Measurements from ENCODE around the gene AMOT.
"Not testable (repeated sequence)": the region's sequence is repeated elsewhere in the genome, so short reads cannot be mapped to it uniquely, and the experiment has no call there.

AMOT gene, protein sequence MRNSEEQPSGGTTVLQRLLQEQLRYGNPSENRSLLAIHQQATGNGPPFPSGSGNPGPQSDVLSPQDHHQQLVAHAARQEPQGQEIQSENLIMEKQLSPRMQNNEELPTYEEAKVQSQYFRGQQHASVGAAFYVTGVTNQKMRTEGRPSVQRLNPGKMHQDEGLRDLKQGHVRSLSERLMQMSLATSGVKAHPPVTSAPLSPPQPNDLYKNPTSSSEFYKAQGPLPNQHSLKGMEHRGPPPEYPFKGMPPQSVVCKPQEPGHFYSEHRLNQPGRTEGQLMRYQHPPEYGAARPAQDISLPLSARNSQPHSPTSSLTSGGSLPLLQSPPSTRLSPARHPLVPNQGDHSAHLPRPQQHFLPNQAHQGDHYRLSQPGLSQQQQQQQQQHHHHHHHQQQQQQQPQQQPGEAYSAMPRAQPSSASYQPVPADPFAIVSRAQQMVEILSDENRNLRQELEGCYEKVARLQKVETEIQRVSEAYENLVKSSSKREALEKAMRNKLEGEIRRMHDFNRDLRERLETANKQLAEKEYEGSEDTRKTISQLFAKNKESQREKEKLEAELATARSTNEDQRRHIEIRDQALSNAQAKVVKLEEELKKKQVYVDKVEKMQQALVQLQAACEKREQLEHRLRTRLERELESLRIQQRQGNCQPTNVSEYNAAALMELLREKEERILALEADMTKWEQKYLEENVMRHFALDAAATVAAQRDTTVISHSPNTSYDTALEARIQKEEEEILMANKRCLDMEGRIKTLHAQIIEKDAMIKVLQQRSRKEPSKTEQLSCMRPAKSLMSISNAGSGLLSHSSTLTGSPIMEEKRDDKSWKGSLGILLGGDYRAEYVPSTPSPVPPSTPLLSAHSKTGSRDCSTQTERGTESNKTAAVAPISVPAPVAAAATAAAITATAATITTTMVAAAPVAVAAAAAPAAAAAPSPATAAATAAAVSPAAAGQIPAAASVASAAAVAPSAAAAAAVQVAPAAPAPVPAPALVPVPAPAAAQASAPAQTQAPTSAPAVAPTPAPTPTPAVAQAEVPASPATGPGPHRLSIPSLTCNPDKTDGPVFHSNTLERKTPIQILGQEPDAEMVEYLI

DNA sequence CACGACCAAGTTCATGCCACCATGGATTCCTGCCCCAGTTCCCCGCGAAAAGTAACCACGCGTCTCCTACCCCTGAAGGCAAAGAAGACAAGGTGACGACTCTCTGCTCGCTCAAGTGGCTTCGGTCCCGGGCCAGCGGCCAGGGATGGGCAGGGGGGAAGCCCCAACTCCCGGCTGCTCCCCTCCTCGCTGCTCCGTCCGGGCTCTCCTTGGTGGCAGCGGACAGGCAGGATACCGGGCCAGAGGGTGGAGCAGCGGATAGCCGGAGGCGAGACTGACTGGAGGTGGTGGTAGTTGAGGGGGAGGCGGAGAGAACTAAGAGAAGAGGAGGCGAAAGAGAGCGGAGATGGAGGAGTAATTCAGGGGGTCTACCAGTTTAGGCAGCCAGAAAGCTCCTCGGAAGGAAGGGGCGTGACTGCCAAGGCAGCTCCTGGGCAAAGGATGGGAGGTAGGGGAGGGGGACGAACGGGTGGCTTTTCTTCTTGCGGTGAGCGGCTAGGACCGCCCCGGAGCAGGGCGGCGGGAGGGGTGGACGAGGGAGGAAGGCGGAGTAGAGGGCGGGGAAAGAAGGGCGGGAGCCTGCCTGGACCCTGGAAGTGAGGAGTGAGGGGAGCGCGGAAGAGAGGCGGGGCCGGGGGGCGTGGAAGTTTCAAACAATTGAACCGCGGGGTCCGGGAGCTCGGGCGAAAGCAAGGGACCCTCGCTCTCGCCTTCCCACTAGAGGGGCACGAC is at the start of gene AMOT:
Gene AMOT (minus strand): TSS at position 450 of the 732 bp plus-strand sequence. CDS start 17,705 bp downstream, outside the sequence.
- DNase-seq (ENCODE audit: low read depth): no peak

DNA sequence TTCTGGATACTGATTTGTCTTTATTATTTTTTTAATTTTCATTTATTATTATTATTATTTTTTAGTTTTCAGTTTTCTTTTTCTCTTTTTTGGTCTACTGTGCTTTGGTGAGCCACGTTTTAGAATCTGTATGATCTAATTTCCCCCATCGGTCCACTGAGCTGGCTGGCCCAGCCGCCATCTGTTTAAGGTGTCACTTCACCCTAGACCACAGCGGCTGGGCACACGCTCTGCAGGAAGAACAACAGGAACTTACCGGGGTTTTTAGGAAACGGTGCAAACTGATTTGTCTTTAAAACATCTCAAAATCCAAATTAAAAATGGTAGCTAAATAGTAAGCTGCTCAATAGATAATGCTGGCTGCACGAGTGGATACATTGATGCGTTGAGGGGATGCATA is 48.8 kb upstream of the AMOT start:
- DNase-seq (ENCODE audit: low read depth): no peak

DNA sequence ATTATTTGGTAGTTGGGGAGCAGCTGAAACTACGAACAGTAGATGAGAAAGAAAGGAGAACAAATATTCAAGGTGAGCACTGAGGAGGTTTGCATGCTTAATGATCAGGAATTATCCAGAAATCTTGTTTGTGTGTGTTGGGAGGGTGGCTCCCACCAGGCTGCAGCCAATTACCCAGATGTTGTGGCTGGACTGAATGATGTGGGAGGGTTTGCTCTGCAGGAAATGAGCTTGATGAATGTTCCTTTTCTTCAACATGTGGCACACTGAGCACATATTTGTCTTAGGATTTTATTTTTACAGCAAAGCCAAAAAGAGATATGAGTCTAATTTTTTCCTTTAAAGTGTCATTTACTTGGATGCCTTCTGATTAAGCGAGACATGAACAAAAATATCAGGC is 48.3 kb upstream of the AMOT start:
- no peak for DNase-seq (ENCODE audit: low read depth)

DNA sequence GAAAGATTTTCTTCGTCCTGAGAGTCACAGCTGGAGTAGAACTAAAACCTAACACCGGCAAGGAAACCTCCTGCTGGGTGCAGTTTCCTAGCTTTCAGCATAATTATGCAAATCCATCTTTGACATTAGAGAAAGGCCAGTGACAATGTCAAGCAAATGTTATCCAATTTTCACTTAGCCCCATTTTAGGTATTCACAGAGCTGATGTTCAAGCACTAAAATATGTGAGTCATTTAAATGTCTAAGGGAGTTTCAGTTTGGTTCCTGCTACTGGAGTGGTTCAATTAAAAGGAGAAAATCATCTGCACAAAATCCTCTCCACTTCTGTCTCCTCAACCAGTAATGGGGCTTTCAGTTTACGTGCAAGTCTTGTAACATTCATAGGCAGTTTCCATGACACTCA is 37.1 kb upstream of the AMOT start:
- DNase-seq (ENCODE audit: low read depth): no peak

DNA sequence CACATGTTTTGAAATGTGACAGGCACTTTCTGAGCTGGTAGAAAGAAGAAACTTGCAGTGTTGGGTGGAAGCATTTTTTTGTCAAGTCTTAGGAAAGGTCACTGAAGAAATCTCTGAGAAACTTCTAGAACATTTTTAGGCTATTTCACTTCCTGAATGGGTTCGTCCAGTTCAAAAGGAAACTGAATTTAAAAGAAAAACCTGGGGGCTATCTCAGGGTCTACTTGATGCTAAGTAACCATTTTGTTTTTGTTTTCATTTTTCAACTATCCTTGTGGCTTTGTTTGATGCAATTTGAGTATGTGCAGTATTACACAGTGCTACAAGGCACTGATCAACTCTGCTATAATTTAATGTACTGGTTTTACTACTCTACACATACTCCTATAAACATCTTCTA is 34.0 kb upstream of the AMOT start:
- no peak for DNase-seq (ENCODE audit: low read depth)

DNA sequence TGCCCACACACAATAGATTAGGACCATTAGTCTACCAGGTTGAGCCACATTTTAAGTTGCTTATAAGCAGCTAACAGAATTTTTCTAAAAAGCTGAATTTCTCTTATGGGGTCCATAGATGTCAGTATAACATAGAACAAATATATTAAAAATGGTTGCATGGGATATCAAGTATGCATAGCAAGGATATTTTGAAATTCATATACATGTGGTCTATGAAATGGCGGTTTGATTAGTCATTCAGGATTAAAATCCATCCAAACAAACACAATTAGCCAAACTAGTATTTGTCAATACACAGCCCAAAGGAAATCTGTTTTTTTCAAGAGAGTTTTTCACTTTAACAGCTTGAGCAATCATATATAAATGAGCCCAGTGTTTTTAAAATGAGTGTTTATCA is 33.5 kb upstream of the AMOT start:
- no peak for DNase-seq (ENCODE audit: low read depth)

DNA sequence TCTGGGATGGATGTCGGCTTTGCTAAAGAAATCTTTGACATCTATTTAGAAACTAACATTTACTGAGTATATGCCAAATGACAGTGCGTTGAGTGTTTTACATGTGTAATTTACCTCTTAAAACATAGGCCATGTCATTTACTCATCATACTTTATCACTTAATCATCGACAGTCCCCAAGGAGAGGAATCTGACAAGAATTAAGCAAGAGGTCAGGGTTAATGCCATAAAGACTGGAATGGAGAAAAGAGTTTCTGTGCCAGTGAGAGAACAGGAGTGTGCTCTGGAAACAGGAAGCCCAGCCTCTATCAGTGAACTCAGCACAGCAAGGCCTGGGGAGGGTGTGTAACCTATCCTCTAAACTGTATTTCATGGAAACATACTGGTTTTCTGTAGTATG is 28.0 kb upstream of the AMOT start:
- no peak for DNase-seq (ENCODE audit: low read depth)

DNA sequence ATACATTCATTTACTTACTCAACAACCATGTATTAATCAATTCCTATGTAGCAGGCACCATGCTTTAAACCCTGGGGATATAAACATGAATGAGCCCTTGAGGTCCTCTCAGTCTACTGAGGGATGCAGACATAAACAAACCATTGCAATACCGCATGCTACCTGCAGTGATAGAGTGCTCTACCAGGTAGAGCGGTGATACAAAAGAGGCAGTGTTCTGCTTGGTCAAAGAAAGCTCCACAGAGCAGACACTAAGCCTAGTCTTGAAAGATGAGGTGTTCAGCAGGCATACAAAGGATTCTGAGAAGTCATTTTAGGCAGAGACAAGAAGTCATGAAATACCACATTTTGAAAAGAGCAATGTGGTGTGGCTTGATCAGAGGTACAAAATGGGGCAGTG is 26.9 kb upstream of the AMOT start:
- no peak for DNase-seq (ENCODE audit: low read depth)

DNA sequence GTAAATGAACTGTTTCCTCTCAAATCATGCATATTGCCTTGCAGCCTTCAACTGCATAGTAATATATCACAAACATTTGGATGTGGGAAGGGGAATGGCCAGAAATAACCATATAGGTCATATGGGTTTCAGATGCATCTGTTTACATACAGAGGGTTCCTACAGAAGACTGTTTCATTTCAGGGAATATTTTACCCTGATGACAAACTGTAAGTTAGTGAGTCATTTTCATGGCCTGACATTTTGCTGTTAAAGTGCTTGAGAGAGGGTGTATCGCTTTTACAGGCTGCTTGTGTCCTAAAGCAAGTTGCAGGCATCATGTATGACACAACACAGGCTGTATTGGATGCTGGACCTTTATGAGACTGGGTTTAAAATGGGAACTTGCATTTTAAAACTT is 25.5 kb upstream of the AMOT start:
- DNase-seq (ENCODE audit: low read depth): no peak

DNA sequence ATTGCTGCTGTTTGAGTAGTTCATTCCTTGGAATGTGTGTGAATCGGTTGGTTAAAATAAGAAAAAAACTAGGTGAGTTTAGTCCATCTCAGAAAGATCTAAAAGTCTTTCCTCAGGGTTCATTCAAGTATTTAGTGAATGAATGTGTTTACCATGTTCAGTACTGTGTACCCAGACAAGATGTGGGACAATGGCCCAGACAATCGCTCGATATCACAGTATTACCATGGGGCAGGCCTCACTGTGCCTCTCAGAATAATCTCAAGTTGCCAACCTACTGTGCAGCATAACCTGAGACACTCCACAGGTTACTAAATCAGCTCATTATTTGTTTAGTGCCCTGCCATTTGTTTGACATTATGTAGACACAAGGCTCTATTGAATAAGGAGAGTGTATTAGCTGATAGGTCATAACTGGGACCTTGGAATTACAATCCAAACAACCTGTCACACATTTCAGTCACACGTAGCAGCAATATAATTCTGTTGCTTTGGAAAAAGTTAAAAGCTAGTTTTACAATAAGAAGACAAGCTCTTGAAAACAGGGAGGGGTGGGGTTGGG is 24.9 kb upstream of the AMOT start:
- DNase-seq (ENCODE audit: low read depth): no peak

DNA sequence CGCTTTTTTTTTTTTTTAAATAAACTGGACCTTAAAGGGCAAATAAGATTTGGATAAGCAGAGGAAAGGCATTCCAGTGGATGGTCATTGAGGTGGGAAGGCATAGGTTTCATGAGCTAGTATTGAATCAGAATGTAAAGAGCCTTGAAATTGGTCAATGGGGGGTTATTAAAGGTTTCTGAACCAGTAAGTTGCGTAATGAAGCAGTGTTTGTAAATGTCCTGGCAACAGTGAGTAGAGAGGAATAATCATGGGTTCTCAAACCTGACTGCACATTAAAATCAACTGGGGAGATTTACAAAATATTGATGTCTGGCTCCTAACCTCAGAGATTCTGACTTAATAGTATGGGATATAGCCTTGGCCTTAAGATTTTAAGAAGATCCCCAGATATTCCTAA is 23.2 kb upstream of the AMOT start:
- no peak for DNase-seq (ENCODE audit: low read depth)

DNA sequence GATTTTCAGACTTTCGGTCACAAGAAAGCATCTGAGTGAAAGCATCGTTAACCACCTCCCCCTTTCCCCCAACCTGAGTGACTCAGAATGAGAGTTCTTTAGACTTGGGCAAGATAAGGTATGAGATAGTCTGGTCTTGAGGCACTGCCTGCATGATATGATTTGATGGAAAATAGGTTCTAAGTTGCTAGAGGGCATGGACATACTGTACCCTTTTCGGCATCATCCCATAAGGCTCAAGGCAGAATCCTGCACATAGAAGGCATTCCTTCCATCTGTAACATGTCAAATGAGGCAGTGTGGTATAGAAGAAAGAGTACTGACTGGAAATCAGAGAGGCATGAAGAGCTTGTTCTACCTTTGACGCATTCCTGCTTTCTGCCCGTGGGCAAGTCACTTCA is 16.8 kb upstream of the AMOT start:
- no peak for DNase-seq (ENCODE audit: low read depth)

DNA sequence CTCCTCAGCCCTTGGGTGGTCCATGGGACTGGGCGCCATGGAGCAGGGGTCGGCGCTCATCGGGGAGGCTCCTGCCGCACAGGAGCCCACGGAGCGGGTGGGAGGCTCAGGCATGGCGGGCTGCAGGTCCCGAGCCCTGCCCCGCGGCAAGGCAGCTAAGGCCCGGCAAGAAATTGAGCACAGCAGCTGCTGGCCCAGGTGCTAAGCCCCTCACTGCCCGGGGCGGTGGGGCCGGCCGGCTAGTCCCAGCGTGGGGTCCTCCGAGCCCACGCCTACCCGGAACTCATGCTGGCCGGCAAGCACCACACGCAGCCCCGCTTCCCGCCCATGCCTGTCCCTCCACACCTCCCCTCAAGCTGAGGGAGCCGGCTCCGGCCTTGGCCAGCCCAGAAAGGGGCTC is 14.3 kb upstream of the AMOT start:
- not testable (repeated sequence) for DNase-seq (ENCODE audit: low read depth)

DNA sequence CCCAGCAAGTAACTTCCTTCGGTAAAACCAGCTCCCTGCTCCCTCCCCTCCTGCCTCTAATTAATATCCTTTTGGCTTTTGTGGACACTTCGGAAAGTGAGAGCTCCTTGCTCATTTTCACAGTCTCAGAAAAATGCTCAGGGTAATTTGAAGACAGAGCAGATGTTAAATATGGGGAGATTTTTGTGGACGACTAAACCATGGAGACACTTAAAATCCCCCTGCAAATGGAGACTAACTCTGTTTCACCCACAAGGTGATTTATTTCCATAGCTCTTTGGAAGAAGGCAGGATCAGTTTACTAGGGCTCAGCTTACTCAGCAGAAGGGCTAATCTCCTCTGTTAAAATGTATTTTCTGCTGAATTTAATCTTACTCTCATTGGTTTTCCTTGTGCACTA is 12.2 kb upstream of the AMOT start:
- no peak for DNase-seq (ENCODE audit: low read depth)

DNA sequence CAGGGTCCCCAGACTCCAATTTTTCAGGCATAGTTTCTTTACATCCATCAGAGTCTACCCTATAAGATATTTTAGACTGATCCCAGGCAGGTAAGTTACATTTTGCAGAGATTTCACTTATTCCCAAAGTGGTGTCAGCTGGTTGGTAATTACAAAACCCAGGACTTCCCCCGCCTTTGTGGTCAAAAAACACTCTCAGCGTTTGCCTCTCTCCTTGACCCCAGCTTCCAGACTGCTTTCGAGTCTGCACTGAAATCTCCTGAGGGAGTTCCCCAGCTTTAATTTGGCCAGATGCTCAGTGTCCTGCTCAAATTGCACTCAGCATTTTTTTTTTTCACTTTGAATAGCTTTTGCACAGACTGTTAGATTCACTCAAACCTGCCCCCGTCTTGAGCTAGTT is 11.2 kb upstream of the AMOT start:
- no peak for DNase-seq (ENCODE audit: low read depth)

DNA sequence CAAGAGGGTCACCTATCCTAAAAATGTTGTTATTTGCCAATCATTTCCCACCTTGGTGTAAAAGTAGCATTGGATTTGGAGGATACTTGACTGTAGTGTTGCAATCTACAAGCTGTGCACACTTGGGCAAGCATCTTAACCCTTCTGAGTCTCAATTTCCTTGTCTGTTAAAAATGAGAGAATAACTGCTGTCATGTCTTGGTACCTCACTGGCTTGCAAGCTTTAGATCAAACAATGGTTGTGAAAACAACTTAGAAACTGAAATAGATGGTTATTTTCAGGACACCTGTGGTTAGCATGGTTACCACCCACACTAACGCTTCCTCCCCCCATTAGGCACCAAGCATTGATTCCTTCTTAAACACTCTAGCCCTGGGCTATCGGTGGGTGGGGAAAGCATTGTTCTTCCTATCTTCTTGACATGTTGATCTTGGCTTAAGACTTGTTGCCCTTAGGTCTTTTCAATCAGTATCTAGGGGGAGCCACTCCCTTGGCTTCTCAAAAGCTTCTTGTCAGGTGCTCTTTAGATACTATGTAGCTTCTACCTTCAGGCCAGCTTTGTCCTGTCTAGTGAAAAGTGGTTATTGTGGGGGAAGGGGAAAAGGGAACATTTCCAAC is 10.6 kb upstream of the AMOT start:
- no peak for DNase-seq (ENCODE audit: low read depth)

DNA sequence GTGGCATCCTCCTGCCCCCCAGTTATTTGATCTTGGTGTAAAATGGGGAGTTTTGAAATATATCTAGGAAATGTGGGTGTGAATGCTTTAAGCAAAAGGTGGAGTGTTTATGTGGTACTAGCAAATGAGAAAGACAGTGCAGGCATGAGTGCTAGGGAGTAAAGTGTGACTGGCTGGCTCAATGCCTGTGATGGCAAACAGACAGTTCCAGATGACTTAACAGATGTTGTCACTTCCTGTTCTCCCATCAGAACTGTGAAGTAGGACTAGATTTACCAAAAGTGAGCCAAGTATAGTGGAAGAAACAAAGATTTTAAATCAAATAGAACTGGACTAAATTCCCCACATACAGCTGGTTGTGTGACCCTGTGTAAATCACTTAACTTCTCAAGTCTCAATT is 8.4 kb upstream of the AMOT start:
- no peak for DNase-seq (ENCODE audit: low read depth)

DNA sequence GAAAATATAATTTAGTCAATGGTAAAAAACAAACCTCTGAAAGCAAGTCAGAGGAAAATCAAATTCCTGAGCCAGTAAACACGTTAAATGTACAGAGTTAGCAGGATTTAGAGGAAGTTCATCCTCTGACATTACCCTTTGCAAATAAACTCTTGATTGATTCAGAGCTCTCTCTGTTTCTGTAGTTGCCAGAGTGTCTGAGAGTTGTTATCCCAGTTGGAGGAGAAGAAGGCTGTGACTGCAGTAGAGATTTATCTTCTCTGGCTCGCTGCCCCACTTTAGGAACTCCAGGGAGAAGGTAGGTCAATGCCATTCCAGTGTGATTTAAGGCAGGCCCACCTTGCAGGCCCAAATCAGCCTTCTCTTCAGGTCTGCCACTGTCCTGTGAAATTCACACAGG is 6.2 kb upstream of the AMOT start:
- DNase-seq (ENCODE audit: low read depth): no peak

DNA sequence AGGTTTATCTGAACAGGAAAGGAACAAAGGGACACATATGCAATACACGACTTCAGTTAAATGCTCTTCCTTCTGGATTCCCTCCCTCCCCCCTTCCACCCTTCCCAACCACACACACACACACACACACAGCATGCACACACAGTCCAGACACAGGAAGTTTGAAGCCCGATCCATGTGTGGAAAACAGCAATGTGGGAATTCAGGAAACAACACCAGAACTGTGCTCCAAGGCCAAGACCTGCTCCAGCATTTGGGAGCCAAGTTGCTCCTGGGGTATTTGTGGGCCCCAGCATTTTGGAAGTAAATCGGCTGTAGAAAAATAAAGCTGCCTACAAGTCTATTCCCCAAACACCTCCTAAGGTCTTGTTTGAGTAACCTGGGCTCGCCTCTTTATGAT is 5.6 kb upstream of the AMOT start:
- no peak for DNase-seq (ENCODE audit: low read depth)

DNA sequence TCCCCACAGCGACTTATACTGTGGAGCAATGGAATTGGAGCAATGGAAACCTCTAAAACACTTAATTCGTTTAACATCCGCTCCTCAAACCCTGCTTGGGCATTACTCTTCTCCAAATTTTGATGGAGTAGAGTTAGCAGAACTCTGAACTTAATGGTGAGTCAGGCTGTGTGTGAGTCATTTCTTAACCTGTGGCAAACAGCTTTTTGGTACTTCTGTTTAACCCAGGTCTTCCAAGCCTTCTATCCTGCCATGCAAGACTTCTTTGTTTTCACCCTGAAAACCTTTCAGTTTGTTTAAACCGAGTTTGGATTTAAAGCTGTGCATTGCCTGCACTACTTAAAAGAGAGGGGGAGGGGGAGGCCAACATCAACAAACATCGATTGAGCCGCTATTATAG is 3.6 kb upstream of the AMOT start:
- DNase-seq (ENCODE audit: low read depth): no peak

DNA sequence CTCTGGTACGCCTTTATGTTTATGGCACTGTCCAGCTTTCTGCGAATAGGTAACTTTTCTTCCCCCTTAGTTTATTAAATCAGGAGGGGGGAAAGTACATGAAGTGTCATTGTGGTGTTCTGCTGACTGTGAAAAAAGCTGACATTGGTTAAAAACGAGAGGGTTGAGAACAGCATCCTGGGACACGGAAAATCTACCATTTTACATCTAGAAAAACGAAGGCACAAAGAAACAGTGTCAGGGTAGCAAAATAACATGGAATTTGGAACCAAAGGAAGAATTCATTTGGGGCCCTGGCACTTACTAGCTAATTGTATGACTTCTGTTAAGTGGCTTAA is 1.2 kb upstream of the AMOT start:
- DNase-seq (ENCODE audit: low read depth): no peak
